Activated T-helper 9 cell treated with anti-CD3 and anti-CD28 coated beads, Interleukin-2, amount 50 U/mL, for 16 hours (primary cell): Measurements from ENCODE around the gene CPD.
"Not testable (repeated sequence)": the region's sequence is repeated elsewhere in the genome, so short reads cannot be mapped to it uniquely, and the experiment has no call there.

ENCODE experiments used
- DNase-seq: peaks from one replicate; pipeline ENCODE4 v3.0.0-alpha.2; 2020; ENCODE audit warnings: low read depth

The CPD gene

DNA sequence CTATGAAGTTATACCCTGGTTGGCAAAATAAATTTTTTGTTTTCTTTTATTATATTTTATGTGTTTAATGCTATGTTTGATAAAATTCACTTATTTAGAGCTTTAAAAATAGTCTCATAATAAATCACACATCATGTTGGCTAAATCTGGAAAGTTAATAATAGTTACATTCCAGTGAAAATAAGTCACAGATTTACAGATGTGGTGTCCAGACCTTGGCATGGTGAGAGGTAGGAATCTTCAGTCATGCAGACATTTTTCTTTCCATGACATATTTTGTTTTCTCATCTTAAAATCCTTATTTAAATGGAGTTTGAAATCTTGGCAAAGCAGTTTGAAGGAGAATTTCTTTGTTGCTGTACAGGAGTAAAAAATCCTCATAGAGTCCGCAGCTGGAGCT lies 50.4 kb downstream of the CPD start:
- no peak for DNase-seq

DNA sequence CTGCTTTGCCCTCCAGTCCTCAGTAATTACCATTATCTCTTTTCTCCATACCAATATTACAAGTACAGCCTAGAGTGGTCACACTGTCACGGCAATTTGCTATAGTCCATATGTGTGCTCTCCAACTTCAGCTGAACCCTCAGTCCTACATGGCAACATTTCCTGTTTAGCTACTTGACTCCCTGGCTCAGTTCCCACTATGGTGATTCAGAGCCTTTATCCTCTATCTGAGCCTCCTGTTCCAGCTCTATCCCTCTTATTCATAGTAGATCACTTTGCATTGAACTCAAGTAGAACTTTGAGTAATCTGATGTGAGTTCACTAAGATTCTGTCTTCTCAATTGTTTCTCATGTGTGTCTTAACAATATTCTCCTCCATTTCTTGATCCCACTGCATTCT lies 54.8 kb downstream of the CPD start:
- no peak for DNase-seq

DNA sequence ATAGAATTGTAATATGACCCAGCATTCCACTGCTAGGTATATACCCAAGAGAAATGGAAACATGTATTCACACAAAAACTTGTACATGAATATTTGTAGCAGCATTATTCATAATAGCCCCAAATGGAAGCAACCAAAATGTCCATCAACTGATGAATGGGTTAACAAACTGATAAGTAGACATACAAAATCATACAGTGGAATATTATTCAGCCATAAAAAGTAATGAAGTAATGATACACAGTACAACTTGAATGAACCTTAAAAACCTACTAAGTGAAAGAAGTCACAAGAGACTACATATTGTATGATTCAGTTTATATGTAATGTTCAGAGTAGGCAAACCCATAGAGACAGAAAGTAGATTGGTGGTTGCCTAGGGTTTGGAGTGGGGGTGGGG lies 58.0 kb downstream of the CPD start:
- no peak for DNase-seq

DNA sequence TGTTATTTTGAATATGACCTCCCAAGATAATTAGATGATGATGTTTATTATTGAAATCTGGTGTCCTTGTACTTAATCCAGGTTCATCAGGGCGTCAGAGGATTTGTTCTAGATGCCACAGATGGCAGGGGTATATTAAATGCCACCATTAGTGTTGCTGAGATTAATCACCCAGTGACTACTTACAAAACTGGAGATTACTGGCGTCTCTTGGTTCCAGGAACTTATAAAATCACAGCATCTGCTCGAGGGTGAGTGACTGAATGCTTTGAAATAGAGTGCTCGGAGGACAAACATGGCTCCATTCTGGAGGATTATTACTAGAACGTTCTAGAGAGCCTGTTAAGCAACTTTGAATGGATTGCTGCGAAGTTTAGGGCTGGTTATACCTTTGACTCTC lies 65.0 kb downstream of the CPD start:
- no peak for DNase-seq

DNA sequence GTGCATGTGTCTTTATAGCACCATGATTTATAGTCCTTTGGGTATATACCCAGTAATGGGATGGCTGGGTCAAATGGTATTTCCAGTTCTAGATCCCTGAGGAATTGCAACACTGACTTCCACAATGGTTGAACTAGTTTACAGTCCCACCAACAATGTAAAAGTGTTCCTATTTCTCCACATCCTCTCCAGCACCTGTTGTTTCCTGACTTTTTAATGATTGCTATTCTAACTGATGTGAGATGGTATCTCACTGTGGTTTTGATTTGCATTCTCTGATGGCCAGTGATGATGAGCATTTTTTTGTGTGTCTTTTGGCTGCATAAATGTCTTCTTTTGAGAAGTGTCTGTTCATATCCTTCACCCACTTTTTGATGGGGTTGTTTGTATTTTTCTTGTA lies 67.9 kb downstream of the CPD start:
- not testable (repeated sequence) for DNase-seq

DNA sequence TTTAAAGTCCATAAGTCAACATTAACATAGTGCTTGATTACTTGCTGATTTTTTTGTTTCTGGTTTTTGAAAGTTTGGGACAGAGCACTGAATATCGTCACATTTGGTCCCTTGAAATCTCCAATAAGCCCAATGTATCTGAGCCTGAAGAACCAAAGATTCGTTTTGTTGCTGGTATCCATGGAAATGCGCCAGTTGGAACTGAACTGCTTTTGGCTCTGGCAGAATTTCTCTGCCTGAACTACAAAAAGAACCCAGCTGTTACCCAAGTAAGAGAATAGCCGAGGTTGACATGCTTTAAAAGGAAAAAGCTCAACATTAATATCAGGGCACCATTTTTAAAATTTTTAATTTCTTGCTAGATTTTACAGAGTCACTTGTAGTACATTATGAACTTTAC lies 70.8 kb downstream of the CPD start:
- DNase-seq, result no peak

DNA sequence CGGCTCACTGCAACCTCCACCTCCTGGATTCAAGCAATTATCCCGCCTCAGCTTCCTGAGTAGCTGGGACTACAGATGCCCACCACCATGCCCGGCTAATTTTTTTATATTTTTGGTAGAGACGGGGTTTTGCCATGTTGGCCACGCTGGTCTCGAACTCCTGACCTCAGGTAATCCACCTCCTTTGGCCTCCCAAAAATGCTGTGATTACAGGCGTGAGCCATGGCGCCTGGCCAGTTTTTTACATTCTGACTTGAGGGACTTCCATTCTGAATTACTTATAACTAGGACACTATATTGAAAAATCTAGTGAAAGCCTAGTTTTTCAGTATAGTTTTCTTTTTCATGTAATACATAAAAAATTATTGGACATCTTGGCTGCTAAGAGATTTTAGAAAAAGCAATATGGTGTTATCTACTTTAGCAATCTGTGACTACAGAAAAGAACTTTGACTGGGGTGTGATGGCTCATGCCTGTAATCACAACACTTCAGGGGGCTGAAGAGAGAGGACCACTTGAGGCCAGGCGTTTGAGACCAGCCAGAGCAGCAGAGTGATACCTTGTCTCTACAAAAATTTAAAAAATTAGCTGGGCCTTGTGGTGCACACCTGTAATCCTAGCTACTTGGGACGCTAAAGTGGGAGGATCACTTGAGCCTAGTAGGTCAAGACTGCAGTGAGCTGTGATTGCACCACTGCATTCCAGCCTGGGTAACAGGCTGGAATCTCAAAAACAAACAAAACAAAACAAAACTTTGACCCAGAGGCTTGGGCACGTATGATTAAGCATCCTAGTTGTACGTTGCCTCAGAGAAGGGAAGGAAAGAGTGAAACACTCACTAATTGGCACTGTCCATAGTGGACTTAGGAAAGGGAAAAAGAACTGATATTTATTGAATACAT lies 71.6 kb downstream of the CPD start:
- no peak for DNase-seq

DNA sequence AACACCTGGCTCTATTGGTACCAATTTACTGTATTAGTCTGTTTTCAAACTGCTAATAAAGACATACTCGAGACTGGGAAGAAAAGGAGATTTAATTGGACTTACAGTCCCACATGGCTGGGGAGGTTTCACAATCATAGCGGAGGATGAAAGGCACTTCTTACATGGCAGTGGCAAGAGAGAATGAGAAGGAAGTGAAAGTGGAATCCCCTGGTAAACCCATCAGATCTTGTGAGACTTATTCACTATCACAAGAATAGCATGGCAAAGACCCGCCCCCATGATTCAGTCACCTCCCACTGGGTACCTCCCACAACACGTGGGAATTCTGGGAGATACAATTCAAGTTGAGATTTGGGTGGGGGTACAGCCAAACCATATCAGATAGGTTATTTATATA lies 75.9 kb downstream of the CPD start:
- no peak for DNase-seq

DNA sequence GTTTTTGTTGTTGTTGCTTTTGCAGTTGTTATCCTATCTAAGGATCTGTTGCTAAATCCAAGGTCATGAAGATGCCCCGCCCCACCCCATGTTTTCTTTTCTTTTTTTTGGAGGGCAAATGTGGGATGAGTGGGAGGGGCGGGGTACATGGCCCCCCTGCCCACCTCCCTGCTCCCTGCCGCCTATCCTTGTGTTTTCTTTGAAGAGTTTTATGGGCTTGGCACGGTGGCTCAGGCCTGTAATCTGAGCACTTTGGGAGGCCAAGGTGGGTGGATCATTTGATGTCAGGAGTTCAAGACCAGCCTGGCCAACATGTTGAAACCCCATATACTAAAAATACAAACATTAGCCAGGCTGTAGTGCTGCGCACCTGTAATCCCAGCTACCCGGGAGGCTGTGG lies 79.6 kb downstream of the CPD start:
- no peak for DNase-seq

DNA sequence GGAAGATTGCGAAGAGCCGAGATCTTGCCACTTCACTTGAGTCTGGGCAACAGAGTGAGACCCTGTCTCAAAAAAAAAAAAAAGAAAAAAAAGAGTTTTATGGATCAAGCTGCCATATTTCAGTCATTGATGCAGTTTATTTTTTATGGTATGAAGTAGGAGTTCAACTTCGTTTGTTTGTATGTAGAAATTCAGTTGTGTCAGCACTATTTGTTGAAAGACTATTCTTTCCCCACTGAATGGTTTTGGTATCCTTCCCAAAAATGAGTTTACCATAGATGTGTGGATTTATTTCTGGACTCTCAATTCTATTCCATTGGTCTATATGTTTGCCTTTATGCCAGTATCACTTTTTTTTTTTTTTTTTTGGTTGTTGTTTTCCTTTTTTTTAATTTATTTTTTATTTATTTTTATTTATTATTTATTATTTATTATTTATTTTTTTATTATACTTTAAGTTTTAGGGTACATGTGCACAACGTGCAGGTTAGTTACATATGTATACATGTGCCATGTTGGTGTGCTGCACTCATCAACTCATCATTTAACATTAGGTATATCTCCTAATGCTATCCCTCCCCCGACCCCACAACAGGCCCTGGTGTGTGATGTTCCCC lies 80.2 kb downstream of the CPD start:
- DNase-seq, result not testable (repeated sequence)

DNA sequence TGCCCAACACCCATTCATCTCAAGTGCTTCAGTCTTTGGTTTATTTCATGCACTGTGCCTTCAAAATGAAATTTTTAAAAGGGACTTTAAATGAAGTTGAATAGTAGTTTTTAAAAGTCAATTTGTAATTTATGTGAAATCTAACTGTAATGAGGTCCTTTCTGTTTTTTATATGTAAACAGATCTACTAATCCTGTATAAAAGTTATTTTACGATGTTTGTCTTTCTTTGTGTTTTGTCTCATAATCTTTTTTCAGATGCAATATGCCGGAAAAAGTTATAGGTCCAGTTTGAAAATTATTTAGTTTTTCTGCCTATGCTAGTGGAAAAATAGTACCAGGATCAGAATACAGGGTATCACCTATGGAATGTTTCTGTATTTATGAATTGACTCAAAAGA lies 89.7 kb downstream of the CPD start:
- DNase-seq, result no peak

DNA sequence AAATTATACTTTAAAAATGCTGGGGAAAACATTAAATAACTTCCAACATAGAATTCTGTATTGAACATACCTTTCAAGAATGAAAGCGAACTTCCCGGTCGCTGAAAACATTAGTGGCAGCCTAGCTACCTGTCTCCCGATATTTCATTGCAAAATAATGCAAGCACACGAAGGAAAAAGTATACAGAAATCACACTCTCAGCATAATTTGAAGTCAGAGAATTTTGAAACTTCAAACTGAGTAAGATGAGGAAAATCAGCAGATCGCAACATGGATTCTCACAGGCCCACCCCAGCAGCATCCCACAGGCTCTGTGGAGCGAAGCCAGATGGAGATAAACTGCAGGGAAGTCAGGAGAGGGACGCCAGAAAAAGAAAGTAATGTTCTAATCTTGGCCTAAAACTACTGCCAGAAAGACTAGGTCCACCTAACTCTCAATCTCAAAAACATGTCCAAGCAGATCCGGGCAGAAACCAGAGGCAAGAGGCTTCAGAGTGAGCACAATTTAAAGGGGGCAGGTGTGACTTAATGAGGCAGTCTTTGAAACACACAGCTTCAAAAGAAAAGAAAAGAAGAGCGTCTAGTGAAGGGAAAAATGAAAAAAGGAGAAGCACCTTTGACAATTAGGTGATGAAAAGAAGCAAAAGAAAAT lies 93.6 kb downstream of the CPD start:
- DNase-seq, result no peak

DNA sequence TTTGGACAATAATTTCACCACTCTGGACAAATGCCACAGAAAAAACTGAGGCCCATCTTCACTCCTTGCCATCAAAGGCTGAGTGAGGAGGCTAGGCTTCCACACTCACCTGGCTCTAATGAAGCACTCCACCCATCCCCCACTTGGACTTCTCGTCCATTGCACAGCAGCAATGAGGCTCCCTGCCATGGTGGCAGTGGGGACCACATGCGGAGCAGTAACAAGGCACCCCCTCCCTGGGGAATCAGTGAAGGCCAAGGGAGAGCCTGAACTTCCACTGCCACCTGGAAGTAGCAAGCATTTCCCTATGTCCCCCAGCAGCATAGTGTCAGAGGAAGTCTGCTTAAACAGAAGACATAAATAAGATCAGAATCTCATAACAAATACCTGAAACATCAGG lies 96.5 kb downstream of the CPD start:
- DNase-seq, result no peak

DNA sequence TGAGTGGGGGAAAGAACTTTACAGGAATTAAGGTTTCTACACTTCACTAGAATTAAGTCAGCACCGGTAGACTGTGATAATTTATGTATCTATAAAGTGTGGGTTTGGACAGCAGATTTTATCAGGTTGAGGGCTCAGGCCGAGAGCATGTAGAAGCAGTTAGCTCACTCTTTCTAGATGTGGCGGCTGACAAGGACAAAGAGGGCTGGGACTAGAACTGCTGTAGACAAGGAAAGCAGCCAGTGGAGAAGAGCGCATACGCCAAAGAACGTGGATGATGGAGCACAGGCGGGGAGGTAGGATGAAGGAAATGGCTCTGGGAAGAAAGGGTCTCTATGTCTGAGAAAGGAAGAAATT lies 98.0 kb downstream of the CPD start:
- no peak for DNase-seq

DNA sequence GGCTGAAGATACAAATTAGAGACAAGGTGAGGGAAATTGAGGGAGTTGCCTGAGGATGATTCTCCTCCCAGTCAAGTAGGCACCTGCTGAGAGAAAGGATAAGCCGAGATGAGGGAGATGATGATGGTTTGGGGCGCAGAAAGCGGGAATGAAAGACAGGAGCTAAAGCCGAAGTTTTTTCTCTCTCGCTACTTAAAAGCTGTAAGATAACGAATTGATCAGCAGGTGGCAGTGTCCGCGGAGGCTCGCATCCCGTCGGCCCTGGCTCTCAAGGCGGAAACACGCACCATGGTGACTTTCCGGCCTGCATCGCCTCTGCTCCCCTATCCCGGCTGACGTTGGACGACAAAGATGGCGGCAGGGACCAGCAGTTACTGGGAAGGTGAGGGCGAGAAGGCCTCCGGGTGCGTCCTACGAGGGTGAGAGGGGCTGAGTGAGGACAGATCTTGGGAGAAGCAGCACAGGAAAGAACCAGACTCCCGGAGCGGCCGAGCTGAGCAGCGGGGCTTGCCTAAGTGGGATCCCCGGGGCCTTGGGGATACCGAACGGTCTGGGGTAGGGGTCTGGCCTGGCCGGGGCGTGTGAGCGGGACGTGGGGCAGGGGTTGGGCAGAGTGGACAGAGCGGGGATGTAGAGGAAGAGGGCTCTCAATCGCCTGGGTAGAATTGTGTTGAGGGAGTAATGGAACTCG lies 98.5 kb downstream of the CPD start, which contains the start of gene GOSR1:
Gene GOSR1 (plus strand): TSS at position 326 of the 691 bp plus-strand sequence. CDS start 26 bp downstream, at position 352.
- peak; percentile 90 for DNase-seq

DNA sequence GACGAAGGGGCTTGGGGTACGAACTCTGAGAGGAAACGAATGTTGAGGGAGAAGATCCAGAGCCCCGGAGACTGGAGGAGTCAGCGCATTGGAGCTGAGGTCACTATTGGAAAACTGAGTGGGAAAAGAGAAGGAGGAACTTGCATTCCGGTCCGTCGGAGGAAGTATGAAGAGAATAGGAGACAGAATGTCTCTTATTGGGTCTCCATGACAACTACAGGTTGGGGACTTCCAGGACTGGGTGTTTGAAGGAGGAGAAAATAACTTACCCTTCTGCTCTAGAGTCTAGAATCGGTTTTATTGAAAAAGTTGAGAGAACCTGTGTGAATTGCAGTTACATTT lies 99.0 kb downstream of the CPD start:
- DNase-seq, result no peak

DNA sequence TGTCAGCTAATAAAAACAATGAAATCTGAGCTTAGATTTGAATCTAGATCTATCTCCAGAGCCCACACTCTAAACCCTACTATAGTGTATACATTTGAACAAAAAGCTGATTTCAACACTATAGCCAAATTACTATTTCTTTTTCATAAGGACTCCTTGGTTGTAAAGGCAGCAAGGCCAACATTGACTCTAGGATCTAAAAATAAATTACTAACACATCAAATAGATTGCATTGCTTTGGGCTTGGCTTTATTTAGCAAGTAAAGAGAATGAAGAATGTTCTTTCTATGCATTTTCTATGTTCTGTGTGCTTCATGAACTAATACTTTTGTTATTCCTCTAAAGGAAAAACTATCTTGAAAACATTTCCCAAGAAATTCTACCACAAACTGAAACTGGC lies 103.8 kb downstream of the CPD start:
- no peak for DNase-seq

DNA sequence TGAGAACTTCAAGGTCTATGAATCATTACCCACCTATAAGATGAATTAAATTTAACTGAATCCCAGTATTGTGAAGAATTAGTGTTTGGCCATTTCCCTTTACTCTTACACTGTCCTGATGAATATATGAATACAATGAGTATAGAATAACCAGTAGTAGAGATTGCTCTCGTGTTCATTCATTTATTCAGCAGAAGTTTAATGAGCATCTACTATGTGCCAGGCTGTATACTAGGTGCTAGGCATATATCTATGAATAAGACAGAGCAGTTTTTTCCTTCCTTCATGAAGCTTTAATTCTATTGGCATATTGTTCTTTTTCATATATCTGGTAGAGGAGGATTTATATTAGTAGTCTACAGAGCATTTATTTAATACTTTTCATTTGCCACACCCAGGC lies 104.4 kb downstream of the CPD start:
- DNase-seq, result no peak

DNA sequence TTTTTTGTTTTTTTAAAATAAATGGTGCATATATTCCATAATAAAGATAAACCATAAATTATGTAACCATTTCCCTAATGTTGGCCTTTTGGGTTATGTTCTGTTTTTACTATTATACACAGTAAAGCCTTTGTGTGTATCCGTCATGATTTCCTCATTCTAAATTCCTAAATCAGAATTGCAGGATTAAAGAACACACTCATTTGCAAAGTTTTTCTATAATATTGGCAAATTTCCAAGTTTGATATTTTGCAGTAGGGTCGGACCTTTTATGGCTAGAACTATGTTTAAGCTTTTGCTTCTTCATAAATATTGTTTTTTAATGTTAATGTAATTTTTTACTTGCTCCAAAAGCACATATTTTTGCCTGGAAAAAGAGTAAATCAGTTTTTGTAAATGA lies 115.1 kb downstream of the CPD start:
- no peak for DNase-seq

DNA sequence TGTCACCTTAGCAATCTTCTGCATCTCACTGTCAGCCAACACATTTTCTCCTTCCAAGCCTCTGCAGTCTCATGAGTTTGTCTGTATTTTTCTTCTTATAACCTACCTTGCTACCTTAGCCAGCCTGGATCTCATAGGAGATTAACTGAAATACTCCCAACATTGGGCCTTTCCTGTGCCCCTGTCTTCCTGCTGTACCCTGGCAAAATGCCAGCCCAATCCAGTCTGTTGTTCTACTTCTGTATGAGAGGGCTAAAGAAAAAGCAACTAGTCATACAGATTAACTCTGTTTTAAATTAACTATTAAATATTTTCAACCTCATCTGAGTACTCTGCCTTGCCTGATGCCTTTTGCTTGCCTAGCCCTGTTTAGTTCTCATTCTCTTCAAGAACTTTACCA lies 116.9 kb downstream of the CPD start:
- DNase-seq, result no peak

DNA sequence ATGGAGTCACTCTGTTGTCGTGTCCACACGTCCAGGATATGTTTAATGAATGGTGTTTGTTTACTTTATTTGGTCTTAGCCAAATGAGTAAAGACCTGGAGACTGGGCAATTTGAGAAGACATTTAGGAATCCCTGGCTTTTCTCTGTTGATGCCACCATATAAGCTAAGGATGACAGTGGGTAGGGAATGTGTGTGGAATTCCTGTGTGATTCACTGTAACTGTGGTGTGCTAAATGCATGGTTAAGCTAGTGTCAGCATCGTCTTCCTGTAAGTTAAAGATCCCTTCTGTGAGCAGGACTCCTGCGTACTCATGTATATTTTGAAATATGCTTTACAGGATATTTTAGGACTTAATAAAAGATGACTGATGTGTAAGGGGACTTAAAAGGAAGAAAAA lies 124.8 kb downstream of the CPD start:
- no peak for DNase-seq

DNA sequence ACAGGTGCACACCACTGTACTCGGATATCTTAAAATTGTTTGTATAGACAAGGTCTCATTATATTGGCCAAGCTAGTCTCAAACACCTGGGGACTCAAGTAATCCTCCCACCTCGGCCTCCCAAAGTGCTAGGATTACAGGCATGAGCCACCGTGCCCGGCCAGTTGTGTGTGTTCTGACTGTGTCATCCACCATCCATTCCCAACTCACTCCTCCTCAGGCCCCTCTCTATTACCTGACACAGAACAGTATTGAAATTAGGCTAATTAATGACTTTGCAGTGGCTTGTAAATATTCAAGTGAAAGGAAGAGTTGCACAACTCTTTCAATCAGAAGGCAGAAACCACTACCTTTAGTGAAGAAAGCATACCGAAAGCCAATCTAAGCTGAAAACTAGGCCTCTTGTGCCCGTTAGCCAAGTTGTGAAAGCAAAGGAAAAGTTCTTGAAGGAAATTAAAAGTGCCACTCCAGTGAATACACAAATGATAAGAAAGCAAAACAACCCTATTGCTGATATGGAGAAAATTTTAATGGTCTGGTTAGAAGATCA lies 127.2 kb downstream of the CPD start:
- DNase-seq, result no peak

DNA sequence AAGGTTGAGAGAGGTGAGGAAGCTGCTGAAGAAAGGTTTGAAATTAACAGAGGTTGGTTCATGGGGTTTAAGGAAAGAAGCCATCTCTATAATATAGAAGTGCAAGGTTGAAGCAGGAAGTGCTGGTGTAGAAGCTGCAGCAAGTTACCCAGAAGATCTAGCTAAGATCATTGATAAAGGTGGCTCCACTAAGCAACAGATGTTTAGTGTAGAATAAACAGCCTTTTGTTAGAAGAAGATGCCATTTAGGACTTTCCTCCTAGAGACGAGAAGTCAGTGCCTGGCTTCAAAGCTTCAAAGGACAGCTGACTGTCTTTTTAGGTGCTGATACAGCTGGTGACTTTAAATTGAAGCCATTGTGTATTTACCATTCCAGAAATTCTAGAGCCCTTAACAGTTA lies 127.8 kb downstream of the CPD start:
- no peak for DNase-seq
